GM18499 (cell line): Measurements from ENCODE around the gene HAUS7.
"Not testable (repeated sequence)": the region's sequence is repeated elsewhere in the genome, so short reads cannot be mapped to it uniquely, and the experiment has no call there.

ENCODE experiments used
- ATAC-seq: cut with Tn5 transposase; IDR thresholded peaks from one replicate; pipeline ENCODE4 v1.9.1; 2021; ENCODE audit warnings: moderate number of reproducible peaks; ENCODE audit not compliant: insufficient read depth, unreplicated experiment

HAUS7 gene

DNA sequence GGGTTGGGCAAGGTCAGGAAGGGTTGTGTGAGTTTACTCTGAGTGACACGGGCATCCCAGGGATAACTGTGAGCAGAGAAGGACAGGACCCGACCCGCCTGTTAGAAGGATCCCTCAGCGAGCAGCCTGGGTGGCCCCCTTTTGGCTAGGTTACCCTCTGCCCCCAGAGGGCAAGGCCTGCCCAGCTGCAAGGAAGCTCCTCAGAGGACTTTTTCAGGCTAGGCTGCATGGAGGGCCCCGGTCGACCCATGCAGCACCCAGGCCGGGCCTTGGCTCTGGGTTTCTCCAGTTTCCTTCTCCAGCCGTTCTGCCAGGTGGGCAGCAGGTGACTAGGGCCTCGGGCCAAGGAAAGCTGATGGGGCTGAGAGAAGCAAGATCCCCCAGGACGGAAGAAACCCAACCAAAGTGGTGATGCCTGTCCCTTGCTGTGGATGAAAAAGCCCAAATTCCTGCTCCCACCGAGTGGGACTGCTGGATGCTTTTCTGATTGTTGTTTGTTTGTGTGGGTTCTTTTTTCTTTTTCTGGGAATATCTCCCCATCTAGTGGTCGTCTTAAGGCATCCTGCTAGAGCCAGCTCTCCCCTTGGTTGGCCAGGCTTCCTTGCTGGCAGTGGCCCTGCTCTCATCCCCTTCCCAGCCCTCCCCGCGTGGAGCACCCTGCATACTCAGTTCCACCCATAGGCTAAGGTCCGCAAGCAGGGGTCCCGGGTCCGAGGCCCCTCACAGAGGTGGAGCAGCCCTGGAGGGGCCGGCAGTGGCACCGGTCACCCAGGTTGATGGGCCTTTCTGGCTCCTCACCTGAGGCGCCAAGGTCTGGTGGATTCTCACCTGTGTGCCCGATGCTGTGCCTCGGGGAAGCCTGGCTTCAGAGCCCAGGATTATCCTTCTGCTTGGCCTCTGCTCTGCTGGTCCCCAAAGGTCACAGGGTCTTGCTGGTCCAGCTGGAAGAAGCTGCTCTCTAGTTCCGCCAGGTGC lies 57.3 kb downstream of the HAUS7 start:
- ATAC-seq: no peak

DNA sequence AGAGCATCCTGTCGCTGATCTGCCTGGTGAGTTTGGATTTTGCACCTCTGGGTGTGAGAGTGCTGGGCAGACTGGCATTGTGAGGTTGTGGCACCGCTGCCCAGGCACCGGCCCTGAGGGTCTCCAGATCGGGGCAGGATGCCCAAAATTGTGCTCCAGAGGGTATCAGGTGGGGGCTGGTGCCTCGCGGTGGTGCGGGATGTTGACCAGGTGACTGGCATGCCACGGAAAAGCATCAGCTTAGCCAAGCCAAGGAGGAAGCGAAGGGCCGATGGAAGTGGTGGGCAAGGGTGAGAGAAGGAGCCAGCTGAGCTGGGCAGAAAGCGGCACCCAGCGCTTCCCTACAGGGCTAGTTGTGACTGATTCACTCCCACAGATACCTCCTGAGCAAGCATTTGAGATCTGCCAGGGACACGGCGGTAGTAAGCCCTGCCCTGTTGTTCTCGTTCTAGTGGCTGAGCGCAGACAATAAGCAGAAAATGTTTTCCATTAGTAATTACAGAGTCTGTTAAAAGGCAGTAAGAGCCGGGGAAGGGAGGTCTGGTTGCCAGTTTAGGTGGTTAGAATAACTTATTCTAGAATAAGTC lies 58.3 kb downstream of the HAUS7 start:
- no peak for ATAC-seq

DNA sequence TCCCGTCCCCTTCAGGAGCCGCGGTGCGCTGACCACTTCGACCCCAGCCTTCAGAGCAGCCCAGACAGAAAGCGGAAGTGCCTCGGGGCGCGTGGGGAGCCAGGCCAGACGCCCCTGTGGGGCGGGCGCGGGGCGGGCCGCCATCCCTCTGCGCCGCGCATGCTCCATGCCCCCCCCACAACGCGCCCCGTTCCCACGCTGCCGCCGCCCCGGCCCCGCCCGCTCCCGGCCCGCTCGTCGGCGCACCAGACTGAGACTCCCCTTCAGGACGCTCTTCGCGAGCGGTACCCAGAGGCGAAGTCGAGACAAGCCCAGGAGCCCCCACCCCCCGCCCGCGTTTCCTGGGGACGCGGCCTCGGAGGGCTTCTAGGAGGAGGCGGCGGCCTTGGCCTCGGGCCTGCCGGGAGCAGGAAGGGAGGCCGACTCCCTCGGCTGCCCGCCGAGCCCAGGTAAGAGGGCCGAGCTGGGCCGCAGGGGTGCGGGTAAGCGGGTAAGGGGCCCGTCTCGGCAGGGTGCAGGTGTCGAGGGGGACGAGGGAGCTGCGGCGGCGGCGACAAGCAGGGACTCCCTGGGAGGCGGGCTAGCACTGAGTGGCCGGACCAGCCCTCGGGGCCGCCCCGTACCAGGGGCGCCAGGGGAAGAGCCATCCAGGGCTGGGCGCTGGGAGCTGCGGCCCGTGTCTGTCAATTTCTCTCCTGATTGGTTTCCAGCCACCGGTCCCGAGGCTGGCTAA lies 59.0 kb downstream of the HAUS7 start, which contains the start of gene ZFP92:
TSS of gene ZFP92 (plus strand) at position 218 of the 733 bp plus-strand sequence. CDS start 6,851 bp downstream, outside the sequence.
- no peak for ATAC-seq

DNA sequence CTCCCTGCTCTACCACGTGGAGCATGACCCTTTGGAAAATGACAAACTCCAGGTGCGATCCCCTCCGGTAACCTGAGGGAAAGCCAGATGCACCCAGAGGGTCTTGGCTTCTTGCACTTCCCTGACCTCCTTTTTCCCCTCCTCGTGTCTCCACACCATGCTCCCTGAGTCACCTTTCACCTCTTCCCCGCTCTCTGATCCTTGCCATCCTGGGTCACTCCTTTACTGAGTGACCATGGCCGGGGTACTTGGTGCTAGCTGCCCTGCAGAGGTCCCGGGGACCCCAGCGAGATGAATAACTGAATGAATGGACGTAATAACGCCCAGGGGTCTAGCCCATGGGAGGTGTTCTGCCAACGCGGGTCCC lies 59.5 kb downstream of the HAUS7 start:
- no peak for ATAC-seq

DNA sequence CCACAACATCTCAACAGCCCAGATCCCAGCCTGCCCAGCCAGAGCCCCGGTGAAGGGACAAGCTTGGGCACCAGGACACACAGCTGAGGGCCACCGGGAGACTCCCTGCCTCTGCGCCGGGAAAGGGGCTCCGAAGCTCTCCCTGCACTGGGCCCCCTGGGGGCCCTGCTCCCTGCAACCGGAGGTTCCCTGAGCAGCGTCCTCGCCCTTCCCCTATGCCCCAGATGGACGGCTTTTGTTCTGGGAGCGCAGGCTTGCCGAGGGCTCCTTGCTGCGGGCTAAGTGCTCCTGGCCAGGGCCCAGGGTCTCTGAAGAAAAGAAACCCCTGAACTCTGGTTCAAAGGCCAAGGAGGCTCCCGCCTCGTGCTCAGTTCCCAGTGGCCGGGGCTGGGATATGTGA lies 60.0 kb downstream of the HAUS7 start:
- ATAC-seq: no peak

DNA sequence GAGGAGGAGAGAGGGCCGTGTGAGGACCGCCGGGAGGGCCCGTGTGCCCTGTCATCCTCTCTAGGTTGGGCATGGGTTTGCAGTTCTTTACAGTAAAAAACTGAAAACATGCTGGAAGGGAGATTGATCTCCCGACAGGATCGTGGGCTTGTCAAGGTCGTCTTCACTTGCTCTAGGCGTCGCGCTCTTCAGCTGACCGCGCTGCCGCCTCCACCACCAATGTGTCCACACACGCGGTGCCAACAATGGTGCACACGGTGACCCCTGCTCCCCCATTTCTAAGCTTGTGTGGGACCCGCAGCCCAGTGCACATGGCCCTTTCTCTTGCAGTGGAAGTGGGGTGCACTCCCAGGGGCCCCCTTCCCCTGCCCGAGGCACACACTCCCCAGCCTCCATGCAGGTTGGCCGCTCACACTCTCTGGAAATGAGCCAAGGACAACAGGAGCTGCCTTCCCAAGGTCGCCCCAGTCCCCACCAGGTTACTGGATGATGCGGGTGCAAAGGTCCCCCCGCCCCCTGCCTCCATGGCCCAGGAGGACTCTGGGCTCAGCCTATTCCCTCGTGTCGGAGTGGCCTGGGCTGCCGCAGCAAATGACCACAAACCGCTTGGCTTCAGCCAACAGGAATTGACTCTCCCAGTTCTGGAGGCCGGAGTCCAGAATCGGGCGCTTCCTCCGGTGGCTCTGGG lies 60.8 kb downstream of the HAUS7 start:
- ATAC-seq: no peak

DNA sequence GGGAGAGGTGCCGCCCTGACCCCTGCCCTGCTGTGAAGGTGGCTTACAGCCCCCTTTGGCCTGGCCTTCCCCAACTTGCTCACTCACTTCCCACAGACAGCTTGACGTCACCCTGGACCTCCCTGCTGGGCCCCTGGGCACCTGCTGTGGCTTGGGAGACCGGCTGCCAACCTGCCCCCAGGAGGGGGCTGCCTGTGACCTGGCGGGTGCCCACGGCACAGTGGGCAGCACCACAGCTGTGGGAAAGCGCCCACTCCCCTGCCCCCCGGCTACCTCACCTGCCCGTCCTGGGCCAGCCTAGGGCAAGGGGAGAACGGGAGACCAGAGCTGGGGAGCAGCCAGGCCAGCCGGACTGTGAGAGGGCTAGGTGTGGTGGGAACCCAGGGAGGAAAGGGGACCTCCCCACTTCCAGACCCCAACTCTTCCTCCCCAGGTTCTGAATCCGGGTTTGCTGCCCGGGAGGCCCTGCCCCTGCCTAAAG lies 61.5 kb downstream of the HAUS7 start:
- ATAC-seq: no peak

DNA sequence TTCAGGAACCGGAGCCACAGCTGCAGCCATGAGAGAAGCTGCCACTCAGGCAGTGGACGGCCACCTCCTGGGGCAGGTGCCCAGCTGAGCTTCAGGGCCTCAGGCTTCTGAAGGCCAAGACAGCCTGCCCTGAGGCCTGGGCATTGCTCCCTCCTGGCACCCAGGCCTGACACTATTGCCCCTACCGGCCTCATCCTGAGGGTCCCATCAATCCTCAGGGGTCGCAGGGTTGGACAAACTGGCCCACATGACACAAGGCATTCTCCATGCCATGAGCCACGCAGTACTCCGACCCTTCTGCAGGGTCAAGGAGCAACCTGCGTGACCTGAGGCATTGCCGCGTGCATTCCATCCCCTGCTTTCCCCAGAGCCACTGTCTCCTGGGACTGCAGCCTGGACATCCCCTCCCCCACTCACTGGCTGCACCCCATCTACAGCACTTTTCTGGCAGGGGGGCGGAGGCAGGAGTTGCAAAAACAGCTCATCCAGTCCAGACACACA lies 62.1 kb downstream of the HAUS7 start:
- no peak for ATAC-seq

DNA sequence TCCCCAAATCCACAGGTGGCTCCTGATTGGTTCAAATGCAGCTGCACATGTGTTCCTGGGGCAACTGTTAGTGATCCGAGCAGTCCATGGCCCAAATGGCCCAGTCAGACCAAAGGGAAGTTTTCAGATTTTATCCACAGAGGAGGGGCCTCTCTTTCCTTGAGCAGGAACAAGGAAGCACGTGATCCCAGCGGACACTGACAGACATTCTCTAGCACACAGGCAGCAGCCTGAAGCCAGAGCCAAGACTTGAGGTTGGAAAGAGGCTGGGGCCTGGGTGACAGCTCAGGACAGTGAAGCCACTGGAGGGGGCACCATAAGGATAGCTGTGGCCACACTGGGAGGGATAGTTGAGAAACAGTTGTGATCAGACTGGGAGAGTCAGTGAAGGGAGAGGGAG lies 62.6 kb downstream of the HAUS7 start:
- ATAC-seq: no peak

DNA sequence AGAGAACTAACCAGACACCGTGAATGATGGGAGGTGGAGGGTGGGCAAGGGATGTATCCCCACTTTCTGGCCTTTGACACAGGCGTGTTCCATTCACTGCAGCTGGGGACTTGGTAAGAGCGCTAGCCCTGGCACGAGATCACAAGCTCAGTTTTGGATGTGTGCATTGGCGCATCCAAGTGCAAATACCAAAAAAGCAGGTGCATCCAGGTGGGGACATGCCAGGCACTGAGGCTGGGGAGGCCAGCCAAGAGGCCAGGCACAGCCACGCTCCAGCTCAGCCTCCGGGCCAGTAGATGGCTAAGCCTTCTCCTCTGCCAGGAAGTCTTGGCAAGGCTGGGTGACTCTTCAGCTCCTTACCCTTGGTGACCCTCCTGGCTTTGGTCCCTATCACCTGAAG lies 63.5 kb downstream of the HAUS7 start:
- ATAC-seq: no peak

DNA sequence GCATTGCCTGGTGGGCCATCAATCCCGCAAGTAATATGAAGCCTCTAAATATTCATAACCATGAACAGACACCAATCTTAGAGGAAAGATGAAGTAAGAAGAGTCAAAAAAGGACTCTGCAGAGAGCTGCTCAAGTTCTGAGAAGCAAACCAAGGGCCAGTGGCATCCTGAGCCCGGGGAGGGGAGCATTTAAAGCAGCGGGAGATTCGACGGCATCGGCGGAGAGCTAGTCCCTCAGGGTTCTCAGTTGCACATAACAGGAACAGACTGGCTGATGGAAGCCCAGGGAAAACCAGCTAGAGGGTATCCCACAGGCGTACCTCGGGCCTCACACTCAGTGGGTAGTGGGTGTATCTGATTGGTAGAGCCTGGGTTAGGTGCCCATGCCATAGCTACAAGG lies 64.4 kb downstream of the HAUS7 start:
- ATAC-seq: no peak

DNA sequence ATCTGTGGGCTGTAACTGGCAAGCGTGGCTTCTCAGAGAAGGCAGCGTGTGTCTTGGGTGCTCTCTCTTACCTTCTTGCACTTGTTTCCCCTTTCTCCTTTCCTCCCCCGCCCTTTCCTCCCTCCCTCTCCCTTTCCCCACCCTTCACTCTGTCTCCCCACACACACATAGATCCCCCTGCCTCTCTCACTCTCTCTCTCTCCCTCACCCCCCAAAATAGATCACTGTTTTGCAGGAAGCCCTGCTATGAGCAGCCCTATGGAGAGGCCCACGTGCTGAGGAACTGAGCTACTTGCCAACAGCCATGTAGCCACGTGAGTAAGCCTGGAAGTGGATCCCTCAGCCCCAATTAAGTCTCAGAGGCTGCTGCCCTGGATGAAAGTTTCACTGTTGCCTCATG lies 65.0 kb downstream of the HAUS7 start:
- ATAC-seq: no peak

DNA sequence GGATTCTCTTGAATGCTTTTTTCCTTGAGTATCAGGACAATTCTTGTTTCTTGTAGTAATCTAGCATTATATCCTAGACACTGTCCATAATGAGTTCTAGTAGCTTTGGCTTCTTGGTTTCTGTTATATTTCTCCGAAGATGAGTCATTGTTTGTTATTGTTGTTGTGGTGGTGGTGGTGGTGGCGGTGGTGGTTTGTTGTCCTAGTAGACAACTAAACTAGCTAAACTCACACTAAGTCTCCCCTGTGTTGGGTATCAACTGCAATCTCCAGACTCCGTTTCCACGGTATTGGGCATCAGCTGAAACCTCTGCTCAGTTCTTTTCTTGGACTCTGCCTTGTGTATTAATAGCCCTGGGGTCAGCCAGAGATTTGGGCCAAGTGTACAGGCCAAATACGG lies 66.0 kb downstream of the HAUS7 start:
- not testable (repeated sequence) for ATAC-seq

DNA sequence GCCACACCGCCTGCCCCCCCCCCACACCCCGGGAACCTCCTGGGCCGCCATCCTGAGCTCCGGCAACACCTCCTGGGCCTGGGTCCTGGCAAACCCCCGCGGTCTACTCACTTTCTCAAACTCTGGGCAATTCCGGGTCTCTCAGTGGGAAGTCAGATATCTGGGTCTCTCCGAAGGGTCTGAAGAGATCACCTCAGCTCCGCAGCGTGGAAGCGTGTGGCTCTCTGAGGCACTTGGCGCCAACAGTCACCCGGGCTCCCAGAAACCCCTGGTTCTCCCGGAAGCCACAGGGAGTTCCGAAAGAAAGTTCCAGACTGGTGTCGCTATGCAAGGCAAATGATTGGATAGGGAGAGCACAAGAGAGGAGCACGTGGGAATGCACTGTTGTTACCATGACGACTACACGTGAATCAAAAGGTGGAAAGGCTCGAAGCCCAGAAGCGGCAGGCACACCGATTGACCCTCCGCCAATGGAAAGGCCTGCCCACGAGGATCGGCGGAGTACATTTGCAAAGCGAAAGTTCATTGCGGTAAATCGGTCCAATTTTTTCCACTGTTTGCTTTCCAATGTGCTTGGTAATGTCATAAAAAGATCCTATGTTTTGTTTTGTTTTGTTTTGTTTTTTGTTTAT lies 69.1 kb downstream of the HAUS7 start, which contains the start of gene PNMA6E:
TSS of gene PNMA6E (minus strand) at position 218 of the 632 bp plus-strand sequence. CDS start 2,501 bp downstream, outside the sequence.
- no peak for ATAC-seq

DNA sequence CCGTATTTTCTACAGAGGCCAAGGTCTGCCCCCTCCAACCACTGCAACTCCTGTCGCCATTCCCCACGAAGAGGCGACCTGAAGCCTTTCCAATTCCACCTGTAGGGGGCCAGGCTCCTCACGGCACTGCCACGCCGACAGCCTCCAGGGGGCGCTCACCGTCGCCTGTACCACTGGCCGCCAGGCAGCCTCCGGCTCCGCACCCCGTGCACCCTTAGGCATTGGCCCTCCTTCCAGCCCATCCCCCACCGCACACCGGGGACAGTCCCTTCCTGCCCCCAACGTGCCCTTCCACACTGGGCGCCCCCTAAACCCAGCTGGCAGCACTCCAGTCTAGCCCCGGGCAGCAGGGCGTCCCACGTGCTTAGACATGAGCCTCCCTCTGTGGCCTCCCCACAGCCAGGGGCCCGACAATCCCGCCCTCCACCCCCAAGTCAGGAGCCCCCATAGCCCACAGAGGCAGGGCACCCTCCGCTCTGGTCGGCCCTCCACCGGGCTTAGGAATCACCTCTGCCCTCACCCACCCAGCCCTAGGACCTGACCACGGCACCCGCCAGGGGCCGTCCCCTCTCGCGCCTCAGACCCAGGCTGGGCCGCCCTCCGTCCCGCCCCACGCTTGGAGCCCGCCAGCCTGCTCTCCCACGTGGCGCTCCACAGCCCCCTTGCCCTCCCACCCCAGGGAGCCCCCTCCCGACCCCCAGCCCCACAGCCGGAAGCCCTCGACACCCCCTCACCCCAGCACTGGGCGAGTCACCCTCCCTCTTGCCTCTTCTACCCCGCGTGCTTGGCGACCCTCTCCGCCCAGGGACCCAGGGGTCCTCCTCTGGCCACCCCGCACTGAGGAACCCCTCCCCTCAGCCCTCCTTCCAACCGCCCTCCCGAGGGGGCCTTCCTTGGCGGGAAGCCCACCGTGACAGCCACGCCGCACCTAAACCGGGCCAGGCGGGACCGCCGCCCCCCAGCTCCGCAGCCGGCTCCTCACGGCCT lies 69.9 kb downstream of the HAUS7 start:
- no peak for ATAC-seq

DNA sequence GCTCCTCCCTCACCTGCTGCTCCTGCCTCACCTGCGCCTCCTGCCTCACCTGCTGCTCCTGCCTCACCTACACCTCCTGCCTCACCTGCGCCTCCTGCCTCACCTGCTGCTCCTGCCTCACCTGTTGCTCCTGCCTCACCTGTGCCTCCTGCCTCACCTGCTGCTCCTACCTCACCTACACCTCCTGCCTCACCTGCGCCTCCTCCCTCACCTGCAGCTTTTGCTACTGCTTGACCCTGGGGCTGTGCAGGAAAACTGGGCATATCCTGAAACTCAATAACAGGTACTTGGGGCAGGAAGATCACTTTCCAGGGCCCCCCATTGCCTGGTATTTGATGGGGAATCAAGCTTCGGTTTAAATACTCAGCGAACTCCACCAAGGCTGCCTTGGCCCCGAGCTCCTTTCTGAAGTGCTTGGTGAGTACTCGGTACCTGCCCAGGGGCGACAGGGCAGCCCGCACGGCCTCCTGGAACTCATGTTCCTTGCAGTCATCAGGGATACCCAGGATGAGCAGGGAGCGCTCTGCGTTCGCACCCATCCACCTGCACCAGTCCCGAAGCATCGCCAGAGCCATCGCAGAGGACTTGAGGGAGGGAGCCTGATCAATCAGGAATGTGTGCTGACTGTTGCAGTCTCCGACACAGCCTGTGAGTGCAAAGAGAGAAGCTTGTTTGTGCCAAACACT lies 72.0 kb downstream of the HAUS7 start:
- ATAC-seq: no peak
